ENCODE measurements around the gene SLC51B. TPM values are rescaled to one million over a fixed set of nuclear protein-coding genes. Genes with fewer than 3 reads are reported as not detected.
A peak's percentile ranks its signal among the peaks of the same experiment; 100 is the strongest.

SLC51B gene
- total RNA-seq, 1 donor from 2014 or later = not detected

DNA sequence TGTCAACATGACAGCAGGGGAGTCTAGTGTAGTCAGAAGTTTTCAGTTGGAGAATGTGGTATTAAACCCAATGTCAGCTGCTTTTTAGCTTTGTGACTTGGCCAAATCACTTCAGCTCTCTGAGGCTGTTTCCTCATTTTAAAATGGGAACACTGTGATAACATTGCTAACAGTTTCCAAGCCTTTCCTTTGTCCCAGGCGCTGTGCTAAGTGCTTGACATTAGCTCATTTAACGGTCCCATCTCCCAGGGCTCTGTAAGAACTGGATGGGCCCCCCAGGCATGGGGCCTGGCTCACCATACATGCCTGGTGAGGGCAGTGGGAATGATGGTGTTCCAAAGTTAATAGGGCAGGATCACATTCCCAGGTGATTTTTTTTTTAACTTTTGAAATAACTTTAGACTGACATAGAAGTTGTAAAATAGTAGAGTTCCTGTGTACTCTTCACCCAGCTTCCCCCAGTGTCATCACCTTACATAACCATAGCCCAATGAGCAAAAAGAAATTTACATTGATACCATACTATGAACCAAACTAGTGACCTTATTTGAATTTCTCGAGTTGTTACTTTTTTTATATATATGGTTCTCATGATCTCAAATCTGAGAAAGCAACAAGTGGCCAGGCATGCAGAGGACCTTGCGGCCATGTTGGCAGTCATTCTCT, 14.9 kb downstream of the SLC51B start:
- no peaks in the 10 kb centered on the region for H3K36me3 Mint-ChIP-seq (ENCODE audit: insufficient read depth)

DNA sequence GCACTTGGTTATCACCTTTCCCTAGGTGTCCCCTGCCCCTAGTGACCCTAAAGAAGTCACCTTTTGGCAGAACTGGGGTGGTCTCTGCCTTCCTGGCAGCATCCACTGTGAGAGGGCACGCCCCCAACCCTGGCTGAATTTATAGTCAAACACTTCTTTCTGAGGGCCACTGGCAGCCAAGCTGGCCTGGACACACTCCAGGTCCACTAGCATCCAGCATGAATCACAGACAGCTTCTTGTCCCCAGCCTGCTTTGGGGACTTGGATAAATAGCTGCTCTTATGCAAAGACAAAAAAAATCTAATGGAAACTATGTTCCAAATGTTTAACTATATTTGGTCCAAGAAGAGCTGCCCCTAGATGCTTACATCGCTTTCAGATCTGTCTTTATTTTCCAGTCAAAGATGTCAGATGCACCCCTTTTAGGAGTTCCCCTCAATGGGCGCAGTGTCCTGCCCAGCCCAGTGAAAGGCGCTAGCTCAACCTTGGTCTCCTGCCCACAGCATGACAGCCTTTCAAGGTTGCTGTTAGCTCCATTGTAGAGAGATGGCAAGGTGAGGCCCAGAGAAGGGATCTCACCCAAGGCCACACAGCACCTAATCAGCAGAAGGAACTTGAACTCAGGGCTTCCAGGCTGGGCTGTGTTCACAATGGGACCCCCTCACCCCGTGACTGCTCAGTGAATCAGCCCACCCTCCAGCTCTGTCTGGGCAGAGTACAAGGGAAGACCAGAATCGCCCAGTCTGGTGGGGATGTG, 15.6 kb downstream of the SLC51B start:
- no peak overlapping the region for H3K27ac Mint-ChIP-seq
- peaks cover 6% of the 10 kb centered on the region for H3K4me1 Mint-ChIP-seq (ENCODE audit: low read depth)
- peaks cover 10% of the 10 kb centered on the region for H3K27me3 Mint-ChIP-seq
- H3K9me3 Mint-ChIP-seq (ENCODE audit: low read depth) = no peaks in the 10 kb centered on the region
- H3K4me3 Mint-ChIP-seq (ENCODE audit: low read depth) = no peak overlapping the region
- TF ChIP-seq, protein P1, sequence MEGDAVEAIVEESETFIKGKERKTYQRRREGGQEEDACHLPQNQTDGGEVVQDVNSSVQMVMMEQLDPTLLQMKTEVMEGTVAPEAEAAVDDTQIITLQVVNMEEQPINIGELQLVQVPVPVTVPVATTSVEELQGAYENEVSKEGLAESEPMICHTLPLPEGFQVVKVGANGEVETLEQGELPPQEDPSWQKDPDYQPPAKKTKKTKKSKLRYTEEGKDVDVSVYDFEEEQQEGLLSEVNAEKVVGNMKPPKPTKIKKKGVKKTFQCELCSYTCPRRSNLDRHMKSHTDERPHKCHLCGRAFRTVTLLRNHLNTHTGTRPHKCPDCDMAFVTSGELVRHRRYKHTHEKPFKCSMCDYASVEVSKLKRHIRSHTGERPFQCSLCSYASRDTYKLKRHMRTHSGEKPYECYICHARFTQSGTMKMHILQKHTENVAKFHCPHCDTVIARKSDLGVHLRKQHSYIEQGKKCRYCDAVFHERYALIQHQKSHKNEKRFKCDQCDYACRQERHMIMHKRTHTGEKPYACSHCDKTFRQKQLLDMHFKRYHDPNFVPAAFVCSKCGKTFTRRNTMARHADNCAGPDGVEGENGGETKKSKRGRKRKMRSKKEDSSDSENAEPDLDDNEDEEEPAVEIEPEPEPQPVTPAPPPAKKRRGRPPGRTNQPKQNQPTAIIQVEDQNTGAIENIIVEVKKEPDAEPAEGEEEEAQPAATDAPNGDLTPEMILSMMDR (IDR thresholded peaks at IDR 0.05; ENCODE audit: unreplicated experiment) = no peak
- DNase-seq (ENCODE audit: low spot score, unreplicated experiment) = no peak
- H3K36me3 Mint-ChIP-seq (ENCODE audit: insufficient read depth) = no peaks in the 10 kb centered on the region

More for the DNA sequence above, 14.9 kb downstream of the SLC51B start:
- TF ChIP-seq, protein P1 (IDR thresholded peaks at IDR 0.05; ENCODE audit: unreplicated experiment) = no peak
- Mint-ChIP-seq H3K4me1 (ENCODE audit: low read depth) (peaks cover 6% of the 10 kb centered on the region), H3K27me3 (peaks cover 5% of the 10 kb centered on the region), H3K9me3 (ENCODE audit: low read depth) (no peaks in the 10 kb centered on the region), H3K4me3 (ENCODE audit: low read depth) (no peak overlapping the region), H3K27ac (peak overlapping the region; percentile 73)
- no peak for DNase-seq (ENCODE audit: low spot score, unreplicated experiment)

DNA sequence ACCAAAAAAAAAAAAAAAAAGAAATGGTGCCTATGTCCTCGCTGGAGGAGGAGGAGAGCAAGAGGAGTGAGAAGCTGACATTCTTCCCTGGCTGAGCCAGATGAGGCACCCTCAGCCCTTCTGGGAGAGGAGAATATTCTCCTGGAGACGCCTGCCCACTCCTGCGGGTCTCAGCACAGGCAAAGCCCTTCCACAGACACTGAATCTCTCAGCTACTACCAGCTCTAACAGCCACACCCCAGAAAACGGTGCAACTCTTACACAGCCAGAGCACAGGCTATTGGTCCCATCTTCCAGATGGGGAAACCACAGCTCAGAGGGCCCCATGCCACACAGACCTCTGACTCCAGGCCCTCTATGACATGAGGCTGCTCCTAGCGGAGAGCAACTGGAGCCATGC, 16.9 kb downstream of the SLC51B start:
- H3K4me1 Mint-ChIP-seq (ENCODE audit: low read depth) = peaks cover 4% of the 10 kb centered on the region
- no peak overlapping the region for H3K27ac Mint-ChIP-seq
- TF ChIP-seq, protein P1 (IDR thresholded peaks at IDR 0.05; ENCODE audit: unreplicated experiment) = no peak
- no peaks in the 10 kb centered on the region for H3K36me3 Mint-ChIP-seq (ENCODE audit: insufficient read depth)
- H3K27me3 Mint-ChIP-seq = peaks cover 20% of the 10 kb centered on the region
- no peak overlapping the region for H3K4me3 Mint-ChIP-seq (ENCODE audit: low read depth)
- DNase-seq (ENCODE audit: low spot score, unreplicated experiment) = no peak
- H3K9me3 Mint-ChIP-seq (ENCODE audit: low read depth) = no peaks in the 10 kb centered on the region

DNA sequence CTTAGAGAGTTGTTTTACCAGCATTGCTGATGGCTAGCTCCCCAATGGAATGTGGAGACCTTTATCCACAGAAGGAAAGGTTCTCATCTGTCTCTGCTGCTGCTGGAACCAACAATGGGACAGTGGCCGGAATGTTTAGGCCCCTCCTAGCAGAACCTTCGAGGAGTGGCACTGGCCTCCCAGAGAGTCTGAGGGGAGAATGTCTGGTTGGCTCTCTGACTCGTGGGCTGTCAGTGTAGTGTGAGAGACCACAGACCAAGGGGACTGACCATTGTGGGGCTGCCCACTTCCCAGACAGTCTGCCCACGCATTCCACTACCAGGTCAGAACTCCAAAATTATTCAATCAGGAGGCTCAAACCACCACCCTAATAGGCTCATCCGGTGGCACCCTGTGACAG, 17.5 kb downstream of the SLC51B start:
- H3K27ac Mint-ChIP-seq = no peak overlapping the region
- H3K4me1 Mint-ChIP-seq (ENCODE audit: low read depth) = peaks cover 2% of the 10 kb centered on the region
- TF ChIP-seq, protein P1 (IDR thresholded peaks at IDR 0.05; ENCODE audit: unreplicated experiment) = no peak
- peaks cover 24% of the 10 kb centered on the region for H3K27me3 Mint-ChIP-seq
- H3K9me3 Mint-ChIP-seq (ENCODE audit: low read depth) = no peaks in the 10 kb centered on the region
- no peak for DNase-seq (ENCODE audit: low spot score, unreplicated experiment)
- H3K36me3 Mint-ChIP-seq (ENCODE audit: insufficient read depth) = no peaks in the 10 kb centered on the region
- no peak overlapping the region for H3K4me3 Mint-ChIP-seq (ENCODE audit: low read depth)

DNA sequence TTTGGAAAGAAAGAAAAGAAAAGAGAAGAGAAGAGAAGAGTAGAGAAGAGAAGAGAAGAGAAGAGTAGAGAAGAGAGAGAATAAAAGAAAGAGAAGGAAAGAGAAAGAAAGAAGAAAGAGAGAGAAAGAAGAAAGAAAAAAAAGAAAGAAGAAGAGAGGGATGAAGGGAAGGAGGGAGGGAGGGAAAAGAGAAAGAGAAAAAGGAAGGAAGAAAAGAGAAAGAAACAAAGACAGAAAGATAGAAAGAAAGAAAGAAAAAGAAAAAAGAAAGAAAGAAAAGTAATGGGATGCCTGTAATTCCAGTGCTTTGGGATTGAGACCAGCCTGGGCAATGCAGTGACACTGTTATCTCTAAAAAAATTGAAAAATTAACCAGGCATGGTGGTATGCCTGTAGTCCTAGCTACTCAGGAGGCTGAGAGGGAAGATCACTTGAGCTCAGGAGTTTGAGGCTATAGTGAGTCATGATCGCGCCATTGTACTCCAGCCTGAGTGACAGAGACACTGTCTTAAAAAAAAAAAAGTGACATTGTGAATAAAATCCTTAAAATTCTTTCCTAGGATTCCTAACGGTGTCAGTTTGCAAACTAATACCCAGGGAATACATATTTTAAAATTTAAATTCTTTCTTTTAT, 20.9 kb downstream of the SLC51B start:
- H3K4me3 Mint-ChIP-seq (ENCODE audit: low read depth) = no peak overlapping the region
- peaks cover 4% of the 10 kb centered on the region for H3K4me1 Mint-ChIP-seq (ENCODE audit: low read depth)
- H3K27me3 Mint-ChIP-seq = peaks cover 47% of the 10 kb centered on the region
- no peak overlapping the region for H3K27ac Mint-ChIP-seq
- TF ChIP-seq, protein P1 (IDR thresholded peaks at IDR 0.05; ENCODE audit: unreplicated experiment) = no peak
- no peaks in the 10 kb centered on the region for H3K9me3 Mint-ChIP-seq (ENCODE audit: low read depth)
- no peak for DNase-seq (ENCODE audit: low spot score, unreplicated experiment)
- no peaks in the 10 kb centered on the region for H3K36me3 Mint-ChIP-seq (ENCODE audit: insufficient read depth)

Measured in progenitor cell of endocrine pancreas (in vitro differentiated cells).